AG09319 (cell line): Measurements from ENCODE around the gene BEND4.

ENCODE experiments used
- DNase-seq: peaks from one replicate; pipeline ENCODE4 v3.0.0-alpha.2; 2010; ENCODE audit warnings: low read depth; ENCODE audit errors: extremely low read depth
- CTCF ChIP-seq: IDR thresholded peaks from 2 replicates; pipeline ENCODE4 v1.5.1; 2011; ENCODE audit warnings: low read depth, mild to moderate bottlenecking, inconsistent platforms, low read length, moderate library complexity

BEND4 gene

DNA sequence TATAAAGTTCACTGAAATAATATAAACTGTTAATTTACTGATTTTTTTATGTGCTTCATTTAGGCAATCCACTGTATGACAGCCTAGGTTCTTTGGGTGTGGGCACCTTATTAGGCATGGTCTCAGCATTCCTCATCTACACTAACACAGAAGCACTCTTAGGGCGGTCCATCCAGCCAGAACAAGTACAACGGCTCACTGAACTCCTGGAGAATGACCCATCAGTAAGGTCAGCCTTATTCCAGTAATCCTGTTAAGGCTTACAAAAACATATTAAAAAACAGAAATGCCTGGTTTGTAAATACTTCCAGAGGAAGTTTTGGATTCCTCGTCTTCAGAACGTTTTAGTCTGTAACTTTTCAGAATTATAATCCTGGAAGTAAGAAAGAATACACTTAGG lies 82.0 kb downstream of the BEND4 start:
- DNase-seq: no peak
- TF ChIP-seq CTCF: no peak

- no peak for TF ChIP-seq CTCF
- DNase-seq: no peak
Measured at GRCh38 chr4:42067264-42067663, 85.2 kb downstream of the BEND4 start.

- DNase-seq: no peak
- no peak for TF ChIP-seq CTCF
Measured at GRCh38 chr4:42066402-42066801, 86.1 kb downstream of the BEND4 start.
